Fibroblast of villous mesenchyme (primary cell): ENCODE measurements around the gene PER2. TPM values are rescaled to one million over a fixed set of nuclear protein-coding genes. Genes with fewer than 3 reads are reported as not detected.

Source experiments
- DNase-seq: peaks from one replicate; pipeline ENCODE4 v3.0.0-alpha.2; 2010; ENCODE audit warnings: low read depth
- H3K4me3 ChIP-seq: 2 replicates; pipeline ENCODE4 v1.5.1; 2011; ENCODE audit warnings: low read depth, mild to moderate bottlenecking, low read length
- total RNA-seq: library from RNA; depleted of rRNA; stranded (reverse); fragments of >200 nt; gene quantifications from 2 replicates; pipeline ENCODE4 v1.2.3, GENCODE V29; 2012
- TF ChIP-seq, protein P1 (sequence below): IDR thresholded peaks from 2 replicates; pipeline ENCODE4 v1.5.1; 2012; ENCODE audit warnings: low read depth, mild to moderate bottlenecking, low read length; ENCODE audit not compliant: insufficient read depth

PER2 gene
- total RNA-seq, 1 donor, result 4.3 TPM

DNA sequence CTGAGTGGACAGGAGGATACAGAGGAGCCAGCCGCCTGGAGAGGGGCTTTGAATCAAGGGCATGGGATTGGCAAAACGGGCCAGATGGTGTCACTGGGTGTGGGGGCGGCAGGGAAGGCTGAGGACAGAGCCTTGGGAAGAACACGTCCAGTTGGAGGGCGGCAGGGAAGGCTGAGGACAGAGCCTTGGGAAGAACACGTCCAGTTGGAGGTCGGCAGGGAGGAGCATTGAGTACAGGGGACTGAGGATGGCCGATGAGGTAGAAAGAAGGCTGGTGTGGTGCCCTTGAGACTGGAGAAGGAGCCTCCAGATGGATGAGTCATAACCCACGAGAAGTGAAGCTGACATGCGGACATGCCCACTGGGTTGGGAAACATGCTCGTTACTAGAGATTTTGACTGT, 53.1 kb downstream of the PER2 start:
- DNase-seq, result peak; percentile 47
- TF ChIP-seq, protein P1, sequence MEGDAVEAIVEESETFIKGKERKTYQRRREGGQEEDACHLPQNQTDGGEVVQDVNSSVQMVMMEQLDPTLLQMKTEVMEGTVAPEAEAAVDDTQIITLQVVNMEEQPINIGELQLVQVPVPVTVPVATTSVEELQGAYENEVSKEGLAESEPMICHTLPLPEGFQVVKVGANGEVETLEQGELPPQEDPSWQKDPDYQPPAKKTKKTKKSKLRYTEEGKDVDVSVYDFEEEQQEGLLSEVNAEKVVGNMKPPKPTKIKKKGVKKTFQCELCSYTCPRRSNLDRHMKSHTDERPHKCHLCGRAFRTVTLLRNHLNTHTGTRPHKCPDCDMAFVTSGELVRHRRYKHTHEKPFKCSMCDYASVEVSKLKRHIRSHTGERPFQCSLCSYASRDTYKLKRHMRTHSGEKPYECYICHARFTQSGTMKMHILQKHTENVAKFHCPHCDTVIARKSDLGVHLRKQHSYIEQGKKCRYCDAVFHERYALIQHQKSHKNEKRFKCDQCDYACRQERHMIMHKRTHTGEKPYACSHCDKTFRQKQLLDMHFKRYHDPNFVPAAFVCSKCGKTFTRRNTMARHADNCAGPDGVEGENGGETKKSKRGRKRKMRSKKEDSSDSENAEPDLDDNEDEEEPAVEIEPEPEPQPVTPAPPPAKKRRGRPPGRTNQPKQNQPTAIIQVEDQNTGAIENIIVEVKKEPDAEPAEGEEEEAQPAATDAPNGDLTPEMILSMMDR, result no peak
- H3K4me3 ChIP-seq, result no peak overlapping the region

DNA sequence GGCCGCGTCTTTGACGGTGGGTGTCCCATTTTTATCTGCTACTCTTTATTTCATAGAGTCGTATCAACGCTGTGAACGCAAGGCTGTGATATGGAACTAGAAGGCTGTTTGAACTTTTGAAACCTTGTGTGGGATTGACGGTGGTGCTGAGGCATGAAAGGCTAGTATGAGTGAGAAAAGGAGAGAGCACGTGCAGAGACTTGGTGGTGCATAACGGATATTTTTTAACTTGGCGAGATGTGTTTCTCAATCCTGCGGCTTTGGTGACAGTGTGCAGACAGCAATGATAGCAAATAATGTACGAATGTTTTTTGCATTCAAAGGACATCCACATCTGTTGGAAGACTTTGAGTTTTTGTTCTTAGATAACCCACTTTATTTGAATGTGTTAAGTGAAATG, 54.8 kb downstream of the PER2 start:
- no peak overlapping the region for H3K4me3 ChIP-seq
- TF ChIP-seq, protein P1, result no peak
- no peak for DNase-seq

DNA sequence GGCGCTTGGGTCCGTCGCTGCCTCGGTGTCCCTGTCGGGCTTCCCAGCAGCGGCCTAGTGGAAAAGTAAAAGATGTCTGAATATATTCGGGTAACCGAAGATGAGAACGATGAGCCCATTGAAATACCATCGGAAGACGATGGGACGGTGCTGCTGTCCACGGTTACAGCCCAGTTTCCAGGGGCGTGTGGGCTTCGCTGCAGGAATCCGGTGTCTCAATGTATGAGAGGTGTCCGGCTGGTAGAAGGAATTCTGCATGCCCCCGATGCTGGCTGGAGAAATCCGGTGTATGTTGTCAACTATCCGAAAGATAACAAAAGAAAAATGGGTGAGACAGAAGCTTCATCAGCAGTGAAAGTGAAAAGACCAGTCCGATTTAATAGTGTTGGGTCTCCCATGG, 56.6 kb downstream of the PER2 start:
- H3K4me3 ChIP-seq, result no peak overlapping the region
- TF ChIP-seq, protein P1, result no peak
- DNase-seq, result no peak

DNA sequence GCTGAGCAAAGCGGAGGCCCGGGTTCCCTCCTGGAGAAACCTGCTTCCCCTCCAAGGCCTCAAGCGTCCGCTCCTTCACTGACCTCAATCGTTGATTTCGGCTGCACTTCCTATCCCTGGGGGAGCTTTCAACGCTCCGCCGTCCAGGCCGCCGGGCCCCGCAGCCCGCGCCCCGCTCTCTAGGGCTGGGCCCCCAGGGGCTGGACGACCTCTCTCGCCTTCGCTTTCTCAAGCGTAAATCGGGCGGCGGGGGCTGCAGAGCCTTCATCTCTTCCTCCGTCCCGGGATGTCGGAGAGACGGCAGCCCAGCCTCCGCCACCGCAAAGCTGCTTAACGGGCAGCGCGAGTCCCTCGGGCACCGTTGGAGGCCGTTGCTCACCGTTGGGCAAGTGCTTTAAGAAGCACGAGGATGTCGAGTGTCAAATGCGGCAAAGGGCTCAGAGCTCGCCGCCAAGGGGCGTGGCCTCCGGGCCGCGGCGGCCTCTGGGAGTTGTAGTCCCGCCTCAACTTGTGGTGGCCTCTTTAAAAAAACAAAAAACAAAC, 57.1 kb downstream of the PER2 start:
- H3K4me3 ChIP-seq, result peak overlapping the region; percentile 52
- peak; percentile 73 for DNase-seq
- TF ChIP-seq, protein P1, result no peak

DNA sequence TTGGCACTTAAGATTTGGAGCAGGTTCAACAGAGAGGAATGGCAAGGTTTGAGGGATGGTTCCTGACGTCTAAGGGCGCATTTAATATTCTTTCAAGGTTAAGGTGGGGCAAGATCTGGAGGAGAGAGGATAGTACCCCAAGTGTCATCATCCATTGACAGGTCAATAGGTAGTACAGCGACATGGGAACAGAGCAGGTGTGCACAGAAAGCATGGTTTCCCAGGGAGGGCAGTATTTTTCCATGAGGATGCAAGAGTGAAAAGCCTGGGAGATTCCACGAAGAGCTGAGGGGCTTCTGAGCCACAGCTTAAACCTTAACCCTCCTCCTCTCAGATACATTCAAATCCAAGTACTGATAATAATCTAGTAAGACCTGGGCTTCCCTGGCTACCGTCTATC, 57.7 kb downstream of the PER2 start:
- TF ChIP-seq, protein P1, result no peak
- DNase-seq, result no peak
- H3K4me3 ChIP-seq, result no peak overlapping the region

DNA sequence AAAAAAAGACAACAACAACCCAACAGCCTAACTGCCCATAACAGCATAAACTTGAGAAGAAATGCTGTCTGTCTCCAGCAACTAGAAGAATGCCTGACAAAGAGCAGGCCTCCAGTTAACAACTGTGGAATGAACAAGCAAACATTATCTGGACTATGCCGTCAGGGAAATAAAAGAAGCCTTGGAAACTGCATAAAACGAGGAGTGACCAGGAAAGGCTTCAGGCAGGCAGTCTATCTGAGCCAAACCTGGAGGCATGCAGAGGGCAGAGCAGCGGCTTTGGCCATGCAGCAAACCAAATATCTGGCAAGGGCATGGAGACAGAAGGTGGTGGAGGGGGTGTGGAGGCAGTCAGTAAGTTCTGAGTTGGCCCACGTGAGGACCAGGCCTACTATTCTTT, 59.7 kb downstream of the PER2 start:
- TF ChIP-seq, protein P1, result no peak
- DNase-seq, result peak; percentile 81
- H3K4me3 ChIP-seq, result no peak overlapping the region

DNA sequence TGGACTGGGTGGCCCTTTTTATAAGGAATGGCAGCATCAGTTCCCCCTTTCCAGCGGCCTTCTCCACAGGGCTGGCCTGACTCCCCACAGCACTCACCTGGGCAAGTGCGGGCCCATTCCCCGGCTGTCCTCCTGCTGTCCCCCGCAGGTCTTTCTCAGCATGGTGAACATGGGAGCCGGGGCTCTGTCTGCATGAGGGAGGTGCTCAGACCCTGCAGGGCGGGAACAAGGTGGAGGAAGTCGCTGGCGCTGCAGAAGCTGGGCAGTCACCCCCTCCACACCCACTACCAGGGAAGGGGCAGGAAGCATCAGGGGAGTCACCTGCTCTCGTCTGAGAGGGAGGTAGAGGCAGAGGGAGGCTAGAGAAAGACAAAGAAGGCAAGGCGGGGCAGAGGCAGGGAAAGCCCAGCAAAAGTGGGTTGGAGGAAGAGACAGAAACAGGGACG, 60.8 kb downstream of the PER2 start:
- TF ChIP-seq, protein P1, result no peak
- no peak for DNase-seq
- no peak overlapping the region for H3K4me3 ChIP-seq
